ENCODE measurements around the gene SPEG.

Gene SPEG

GRCh38 chr2:219477179-219477578, 42.5 kb downstream of the SPEG start:
- TF ChIP-seq CTCF (IDR thresholded peaks at IDR 0.05; ENCODE audit: insufficient read depth, low read length) (no peak), REST (IDR thresholded peaks at IDR 0.05; ENCODE audit: insufficient replicate concordance, low read depth) (no peak), POLR2AphosphoS5 (IDR thresholded peaks at IDR 0.05; ENCODE audit: low read depth) (no peak), SPI1 (IDR thresholded peaks at IDR 0.05; ENCODE audit: borderline replicate concordance, low read depth) (no peak), GABPA (IDR thresholded peaks at IDR 0.05; ENCODE audit: low read depth) (no peak)
- Histone ChIP-seq H3K4me3 (replicated peaks; ENCODE audit: insufficient read depth, low read length) (no peak overlapping the region), H3K27me3 (ENCODE audit: insufficient read depth, poor library complexity, severe bottlenecking) (peaks cover 5% of the 10 kb centered on the region), H3K27ac (replicated peaks) (no peak overlapping the region)
- no peak for DNase-seq (ENCODE audit: low read depth in 1 of 2, low spot score in 1 of 2)

GRCh38 chr2:219477815-219478214, 43.2 kb downstream of the SPEG start:
- H3K27ac ChIP-seq (replicated peaks): no peak overlapping the region
- no peak for DNase-seq (ENCODE audit: low read depth in 1 of 2, low spot score in 1 of 2)
- TF ChIP-seq SPI1 (IDR thresholded peaks at IDR 0.05; ENCODE audit: borderline replicate concordance, low read depth) (no peak), CTCF (IDR thresholded peaks at IDR 0.05; ENCODE audit: insufficient read depth, low read length) (no peak), POLR2AphosphoS5 (IDR thresholded peaks at IDR 0.05; ENCODE audit: low read depth) (no peak), GABPA (IDR thresholded peaks at IDR 0.05; ENCODE audit: low read depth) (no peak), REST (IDR thresholded peaks at IDR 0.05; ENCODE audit: insufficient replicate concordance, low read depth) (no peak)
- H3K27me3 ChIP-seq (ENCODE audit: insufficient read depth, poor library complexity, severe bottlenecking): peaks cover 11% of the 10 kb centered on the region
- no peak overlapping the region for H3K4me3 ChIP-seq (replicated peaks; ENCODE audit: insufficient read depth, low read length)

GRCh38 chr2:219478916-219479315, 44.3 kb downstream of the SPEG start:
- no peak for TF ChIP-seq SPI1 (IDR thresholded peaks at IDR 0.05; ENCODE audit: borderline replicate concordance, low read depth)
- TF ChIP-seq REST (IDR thresholded peaks at IDR 0.05; ENCODE audit: insufficient replicate concordance, low read depth): no peak
- TF ChIP-seq CTCF (IDR thresholded peaks at IDR 0.05; ENCODE audit: insufficient read depth, low read length): no peak
- no peak for TF ChIP-seq POLR2AphosphoS5 (IDR thresholded peaks at IDR 0.05; ENCODE audit: low read depth)
- no peak for TF ChIP-seq GABPA (IDR thresholded peaks at IDR 0.05; ENCODE audit: low read depth)
- H3K4me3 ChIP-seq (replicated peaks; ENCODE audit: insufficient read depth, low read length): no peak overlapping the region

More at GRCh38 chr2:219478916-219479315, 44.3 kb downstream of the SPEG start:
- Histone ChIP-seq H3K27me3 (ENCODE audit: insufficient read depth, poor library complexity, severe bottlenecking) (peaks cover 20% of the 10 kb centered on the region), H3K27ac (replicated peaks) (no peak overlapping the region)
- no peak for DNase-seq (ENCODE audit: low read depth in 1 of 2, low spot score in 1 of 2)
